ENCODE results near the gene CDC73. TPM values are rescaled to one million over a fixed set of nuclear protein-coding genes. Genes with fewer than 3 reads are reported as not detected.

The CDC73 gene
- total and polyA plus RNA-seq, 4 donors, result 5.8 to 20.6 (median 12.6) TPM

GRCh38 chr1:193157360-193157759 lies 35.5 kb downstream of the CDC73 start (continued):
- no peak for TF ChIP-seq ZBTB33 (IDR thresholded peaks at IDR 0.05)
- TF ChIP-seq NR2F2 (IDR thresholded peaks at IDR 0.05), result no peak
- no peak for TF ChIP-seq JUND (IDR thresholded peaks at IDR 0.05)
- no peak for TF ChIP-seq HNF4A (conservative IDR thresholded peaks at IDR 0.05)
- no peak for TF ChIP-seq FOXA2 (IDR thresholded peaks at IDR 0.05)
- no peak for TF ChIP-seq TAF1 (conservative IDR thresholded peaks at IDR 0.05)

GRCh38 chr1:193176113-193176512 lies 54.3 kb downstream of the CDC73 start:
- WGBS, result 75% methylated on average over 1 of the region's 1 CpG
- Histone ChIP-seq H3K27ac (ENCODE audit: low read depth in 1 of 2, low read length in 2 of 2) (no peak overlapping the region), H3K4me1 (ENCODE audit: control insufficient read depth in 4 of 4, insufficient read depth in 4 of 4, low read length in 3 of 4) (no peaks in the 10 kb centered on the region), H3K9me3 (ENCODE audit: control insufficient read depth in 4 of 4, low read length in 3 of 4) (no peaks in the 10 kb centered on the region), H3K36me3 (ENCODE audit: control insufficient read depth in 4 of 4, insufficient read depth in 3 of 4, low read depth in 1 of 4, low read length in 3 of 4) (no peaks in the 10 kb centered on the region), H3K27me3 (ENCODE audit: control insufficient read depth in 4 of 4, insufficient read depth in 4 of 4, low read length in 3 of 4) (no peaks in the 10 kb centered on the region), H3K4me3 (ENCODE audit: low read depth in 1 of 3, low read length in 3 of 3) (no peak overlapping the region), H3K9ac (ENCODE audit: low read depth in 1 of 2, low read length in 2 of 2) (no peak overlapping the region)
- no peak for DNase-seq (ENCODE audit: low spot score)
- TF ChIP-seq MAX (IDR thresholded peaks at IDR 0.05) (no peak), TAF1 (conservative IDR thresholded peaks at IDR 0.05) (no peak), FOXA1 (IDR thresholded peaks at IDR 0.05) (no peak), YY1 (IDR thresholded peaks at IDR 0.05) (no peak), JUND (IDR thresholded peaks at IDR 0.05) (no peak)
- TF ChIP-seq, protein P1, sequence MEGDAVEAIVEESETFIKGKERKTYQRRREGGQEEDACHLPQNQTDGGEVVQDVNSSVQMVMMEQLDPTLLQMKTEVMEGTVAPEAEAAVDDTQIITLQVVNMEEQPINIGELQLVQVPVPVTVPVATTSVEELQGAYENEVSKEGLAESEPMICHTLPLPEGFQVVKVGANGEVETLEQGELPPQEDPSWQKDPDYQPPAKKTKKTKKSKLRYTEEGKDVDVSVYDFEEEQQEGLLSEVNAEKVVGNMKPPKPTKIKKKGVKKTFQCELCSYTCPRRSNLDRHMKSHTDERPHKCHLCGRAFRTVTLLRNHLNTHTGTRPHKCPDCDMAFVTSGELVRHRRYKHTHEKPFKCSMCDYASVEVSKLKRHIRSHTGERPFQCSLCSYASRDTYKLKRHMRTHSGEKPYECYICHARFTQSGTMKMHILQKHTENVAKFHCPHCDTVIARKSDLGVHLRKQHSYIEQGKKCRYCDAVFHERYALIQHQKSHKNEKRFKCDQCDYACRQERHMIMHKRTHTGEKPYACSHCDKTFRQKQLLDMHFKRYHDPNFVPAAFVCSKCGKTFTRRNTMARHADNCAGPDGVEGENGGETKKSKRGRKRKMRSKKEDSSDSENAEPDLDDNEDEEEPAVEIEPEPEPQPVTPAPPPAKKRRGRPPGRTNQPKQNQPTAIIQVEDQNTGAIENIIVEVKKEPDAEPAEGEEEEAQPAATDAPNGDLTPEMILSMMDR (IDR thresholded peaks at IDR 0.05; ENCODE audit: low read depth, low read length, missing input control), result no peak

GRCh38 chr1:193176788-193177187 lies 55.0 kb downstream of the CDC73 start:
- H3K4me3 ChIP-seq (ENCODE audit: low read depth in 1 of 3, low read length in 3 of 3), result no peak overlapping the region
- no peak for DNase-seq (ENCODE audit: low spot score)
- no peaks in the 10 kb centered on the region for H3K36me3 ChIP-seq (ENCODE audit: control insufficient read depth in 4 of 4, insufficient read depth in 3 of 4, low read depth in 1 of 4, low read length in 3 of 4)
- no peak overlapping the region for H3K9ac ChIP-seq (ENCODE audit: low read depth in 1 of 2, low read length in 2 of 2)
- no peaks in the 10 kb centered on the region for H3K4me1 ChIP-seq (ENCODE audit: control insufficient read depth in 4 of 4, insufficient read depth in 4 of 4, low read length in 3 of 4)
- H3K27me3 ChIP-seq (ENCODE audit: control insufficient read depth in 4 of 4, insufficient read depth in 4 of 4, low read length in 3 of 4), result no peaks in the 10 kb centered on the region
- H3K9me3 ChIP-seq (ENCODE audit: control insufficient read depth in 4 of 4, low read length in 3 of 4), result no peaks in the 10 kb centered on the region
- H3K27ac ChIP-seq (ENCODE audit: low read depth in 1 of 2, low read length in 2 of 2), result no peak overlapping the region
- TF ChIP-seq GABPA (IDR thresholded peaks at IDR 0.05 in 1 of 2, conservative IDR thresholded peaks at IDR 0.05 in 1 of 2), result no peak
- TF ChIP-seq, protein P1 (IDR thresholded peaks at IDR 0.05; ENCODE audit: low read depth, low read length, missing input control), result no peak
- TF ChIP-seq REST (IDR thresholded peaks at IDR 0.05), result no peak
- TF ChIP-seq MAX (IDR thresholded peaks at IDR 0.05), result no peak
- no peak for TF ChIP-seq ZBTB33 (IDR thresholded peaks at IDR 0.05)
- TF ChIP-seq FOXA1 (IDR thresholded peaks at IDR 0.05), result no peak
- TF ChIP-seq EGR1 (IDR thresholded peaks at IDR 0.05; ENCODE audit: low read depth in 2 of 2), result no peak
- no peak for TF ChIP-seq RXRA (IDR thresholded peaks at IDR 0.05)
- no peak for TF ChIP-seq SP1 (IDR thresholded peaks at IDR 0.05)
- no peak for TF ChIP-seq RAD21 (IDR thresholded peaks at IDR 0.05)
- TF ChIP-seq YY1 (IDR thresholded peaks at IDR 0.05), result no peak
- TF ChIP-seq TAF1 (conservative IDR thresholded peaks at IDR 0.05), result no peak
- no peak for TF ChIP-seq FOXA2 (IDR thresholded peaks at IDR 0.05)
- TF ChIP-seq, protein P2, sequence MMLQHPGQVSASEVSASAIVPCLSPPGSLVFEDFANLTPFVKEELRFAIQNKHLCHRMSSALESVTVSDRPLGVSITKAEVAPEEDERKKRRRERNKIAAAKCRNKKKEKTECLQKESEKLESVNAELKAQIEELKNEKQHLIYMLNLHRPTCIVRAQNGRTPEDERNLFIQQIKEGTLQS (IDR thresholded peaks at IDR 0.05), result no peak
- no peak for TF ChIP-seq HNF4A (conservative IDR thresholded peaks at IDR 0.05)
- no peak for TF ChIP-seq JUND (IDR thresholded peaks at IDR 0.05)
